ENCODE data around the gene ASXL3. TPM values are rescaled to one million over a fixed set of nuclear protein-coding genes. Genes with fewer than 3 reads are reported as not detected.

The ASXL3 gene
- total and polyA plus RNA-seq, 10 of the 15 experiments (the other 5 are each of a cell fraction or from before 2014, with no cell fraction given): 0.15 TPM; not detected in 9

DNA sequence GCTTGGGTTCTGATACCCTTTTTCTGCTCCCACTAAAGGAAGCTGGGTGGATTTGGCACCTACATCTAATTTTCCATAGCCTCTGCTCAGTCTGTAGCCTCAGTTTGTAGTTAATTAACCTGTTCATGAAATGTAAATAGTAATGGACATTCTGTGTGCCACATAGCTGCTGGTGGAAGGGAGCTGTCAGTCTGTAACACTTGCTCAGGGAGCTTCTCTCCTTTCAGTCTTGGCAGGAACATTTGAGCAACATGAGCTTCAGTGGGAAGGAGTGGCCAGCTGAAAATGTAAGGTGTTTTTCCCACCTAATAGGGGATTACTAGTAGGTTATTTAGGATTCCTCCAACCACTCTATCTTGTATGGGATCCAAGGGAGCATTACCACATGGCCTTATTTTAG lies 203.4 kb downstream of the ASXL3 start:
- FAIRE-seq (no peak), ATAC-seq (no peak), DNase-seq (ENCODE audit: low read depth, low spot score) (no peak)
- H3K9me3 ChIP-seq (replicated peaks; ENCODE audit: control insufficient read depth, insufficient read depth, low read length): no peaks in the 10 kb centered on the region
- no peaks in the 10 kb centered on the region for H3K27me3 ChIP-seq (replicated peaks in 1 of 2; ENCODE audit: control insufficient read depth in 2 of 2, insufficient read depth in 2 of 2, low read length in 1 of 2)
- no peak overlapping the region for H3K4me3 ChIP-seq
- H2AFZ ChIP-seq (ENCODE audit: control insufficient read depth, low read depth, low read length): no peak overlapping the region
- H4K20me1 ChIP-seq (ENCODE audit: control insufficient read depth, insufficient read depth): no peaks in the 10 kb centered on the region
- no peak overlapping the region for H3K27ac ChIP-seq (ENCODE audit: control insufficient read depth, insufficient read depth)
- H3K4me1 ChIP-seq (ENCODE audit: control insufficient read depth, insufficient read depth, low read length): no peaks in the 10 kb centered on the region
- ChIA-PET SMC1A (ENCODE audit: uncharacterized antibody, unreplicated experiment) (interaction anchor here (1.5 kb wide), 1 partner anchor 22 kb away, joined by 3 read pairs; no protein-coding TSS in a partner anchor), CTCF (interaction anchor here (1.0 to 1.5 kb wide), 2 partner anchors 15 to 29 kb away, joined by 4 read pairs; no protein-coding TSS in a partner anchor), RAD21 (ENCODE audit: unreplicated experiment) (interaction anchor here (1.0 kb wide), 1 partner anchor 450 kb away, joined by 3 read pairs; no protein-coding TSS in a partner anchor), POLR2A (no interaction called here)
- no peak overlapping the region for H3K9ac ChIP-seq (ENCODE audit: control insufficient read depth, insufficient read depth, low read length)
- TF ChIP-seq ZNF274 (IDR thresholded peaks at IDR 0.05; ENCODE audit: insufficient read depth, insufficient read length) (no peak), EED (IDR thresholded peaks at IDR 0.05; ENCODE audit: low read depth) (no peak), SMARCA5 (IDR thresholded peaks at IDR 0.05) (no peak), RCOR1 (conservative IDR thresholded peaks at IDR 0.05; ENCODE audit: low read depth, low read length) (no peak), KLF5 (IDR thresholded peaks at IDR 0.05; ENCODE audit: partially characterized antibody) (no peak), ZNF622 (IDR thresholded peaks at IDR 0.05) (no peak), RB1 (IDR thresholded peaks at IDR 0.05; ENCODE audit: borderline replicate concordance) (no peak), SMAD5 (IDR thresholded peaks at IDR 0.05; ENCODE audit: low read depth) (no peak), HDGF (IDR thresholded peaks at IDR 0.05) (no peak), RFX5 (IDR thresholded peaks at IDR 0.05; ENCODE audit: low read depth, low read length) (no peak), HDAC6 (IDR thresholded peaks at IDR 0.05; ENCODE audit: unreplicated experiment) (no peak), YBX1 (IDR thresholded peaks at IDR 0.05) (no peak), ZSCAN29 (IDR thresholded peaks at IDR 0.05) (no peak), NR2F1 (conservative IDR thresholded peaks at IDR 0.05) (no peak), SIN3A (IDR thresholded peaks at IDR 0.05; ENCODE audit: low read depth, low read length) (no peak), ASH2L (IDR thresholded peaks at IDR 0.05; ENCODE audit: borderline replicate concordance, low read depth) (no peak), GABPA (IDR thresholded peaks at IDR 0.05; ENCODE audit: low read depth) (no peak)
- TF ChIP-seq, protein P1, sequence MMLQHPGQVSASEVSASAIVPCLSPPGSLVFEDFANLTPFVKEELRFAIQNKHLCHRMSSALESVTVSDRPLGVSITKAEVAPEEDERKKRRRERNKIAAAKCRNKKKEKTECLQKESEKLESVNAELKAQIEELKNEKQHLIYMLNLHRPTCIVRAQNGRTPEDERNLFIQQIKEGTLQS (IDR thresholded peaks at IDR 0.05; ENCODE audit: borderline replicate concordance, extremely low read depth, low read depth, low read length): no peak
- H3K36me3 ChIP-seq (ENCODE audit: control insufficient read depth in 2 of 2, insufficient read depth in 2 of 2, low read length in 1 of 2): no peaks in the 10 kb centered on the region
- H3K4me2 ChIP-seq (ENCODE audit: control insufficient read depth, insufficient read depth): no peak overlapping the region
- H3K79me2 ChIP-seq (ENCODE audit: control insufficient read depth, insufficient read depth, low read length): no peaks in the 10 kb centered on the region
- intact Hi-C loops (cut with micrococcal nuclease; ENCODE audit: unreplicated experiment) (no loop called here), in situ Hi-C loops (cut with MboI) (no loop called here)
- BruUV-seq (replicated peaks): no TSS peak

Other genes starting within 250 kb of the ASXL3 start
- not detected in 2 replicates for gene CCDC178, start 137.5 kb upstream of the ASXL3 start, total RNA-seq (2014; rRNA removed)
- gene CCDC178, start 137.5 kb upstream of the ASXL3 start, total RNA-seq (2014; rRNA removed; fragmentation: Illumina TruSeq; extraction: Trizol): not detected in 2 replicates
- not detected in 2 replicates for gene CCDC178, start 137.5 kb upstream of the ASXL3 start, total RNA-seq (2021)
- gene CCDC178, start 137.5 kb upstream of the ASXL3 start, polyA plus RNA-seq (2011; rRNA removed): 0.04 TPM in 2 replicates
- gene CCDC178, start 137.5 kb upstream of the ASXL3 start, polyA plus RNA-seq (2014; fragmentation: Illumina TruSeq; extraction: Trizol): not detected in 2 replicates
- gene CCDC178, start 137.5 kb upstream of the ASXL3 start, polyA plus RNA-seq (2014; fragmentation: Nextera tagmentation; extraction: Ambion mirVana): not detected
- not detected in 2 replicates for gene CCDC178, start 137.5 kb upstream of the ASXL3 start, polyA plus RNA-seq (2014; rRNA removed)
- not detected for gene CCDC178, start 137.5 kb upstream of the ASXL3 start, polyA plus RNA-seq (2016; fragmentation: Nextera tagmentation; extraction: Ambion mirVana)

Measured in GM12878 (cell line).